HFFc6 (cell line): ENCODE measurements around the gene SRSF11. TPM values are rescaled to one million over a fixed set of nuclear protein-coding genes. Genes with fewer than 3 reads are reported as not detected.

Experiments
- DNase-seq: peaks from one replicate; pipeline ENCODE4 v3.0.0-alpha.2; 2018
- H3K27ac Mint-ChIP-seq: 2 replicates; pipeline ENCODE4 v1.8.0; 2020; ENCODE audit warnings: mild to moderate bottlenecking, mixed read lengths
- H3K27me3 Mint-ChIP-seq: 2 replicates; pipeline ENCODE4 v1.8.0; 2021; ENCODE audit warnings: mild to moderate bottlenecking, moderate library complexity, mixed read lengths; ENCODE audit not compliant: insufficient read depth
- H3K36me3 Mint-ChIP-seq: 2 replicates; pipeline ENCODE4 v1.8.0; 2021; ENCODE audit warnings: low read depth, mixed read lengths
- H3K4me1 Mint-ChIP-seq: 2 replicates; pipeline ENCODE4 v1.8.0; 2020; ENCODE audit warnings: low read depth, mixed read lengths
- H3K4me3 Mint-ChIP-seq: 2 replicates; pipeline ENCODE4 v1.8.0; 2020; ENCODE audit warnings: mild to moderate bottlenecking, moderate library complexity, mixed read lengths
- H3K9me3 Mint-ChIP-seq: 2 replicates; pipeline ENCODE4 v1.8.0; 2020; ENCODE audit warnings: mild to moderate bottlenecking, mixed read lengths
- total RNA-seq, 6 experiments: library from RNA; stranded (reverse); fragmentation: NEBNext Ultra II Directional; extraction: Animal tissue kit (Norgen Biotek cat#: 25700); gene quantifications; 2 replicates in 1 of 6; 3 replicates in 5 of 6; pipeline ENCODE4 v1.2.3, GENCODE V29; 2021
- TF ChIP-seq, protein P1 (sequence below): fragments of 200-600 bp; sonication (generic); IDR thresholded peaks from 2 replicates; pipeline ENCODE4 v1.5.0; 2021; ENCODE audit warnings: antibody characterized with exemption, mild to moderate bottlenecking

The SRSF11 gene
- total RNA-seq, 6 experiments from 2014 or later, result 94.9 to 107 (median 100) TPM

- DNase-seq, result no peak
- Mint-ChIP-seq H3K27ac (no peak overlapping the region), H3K9me3 (no peaks in the 10 kb centered on the region), H3K4me1 (peaks cover 14% of the 10 kb centered on the region), H3K27me3 (no peaks in the 10 kb centered on the region), H3K36me3 (no peaks in the 10 kb centered on the region; the same call in 1 of the 2 replicates), H3K4me3 (no peak overlapping the region)
- TF ChIP-seq, protein P1, sequence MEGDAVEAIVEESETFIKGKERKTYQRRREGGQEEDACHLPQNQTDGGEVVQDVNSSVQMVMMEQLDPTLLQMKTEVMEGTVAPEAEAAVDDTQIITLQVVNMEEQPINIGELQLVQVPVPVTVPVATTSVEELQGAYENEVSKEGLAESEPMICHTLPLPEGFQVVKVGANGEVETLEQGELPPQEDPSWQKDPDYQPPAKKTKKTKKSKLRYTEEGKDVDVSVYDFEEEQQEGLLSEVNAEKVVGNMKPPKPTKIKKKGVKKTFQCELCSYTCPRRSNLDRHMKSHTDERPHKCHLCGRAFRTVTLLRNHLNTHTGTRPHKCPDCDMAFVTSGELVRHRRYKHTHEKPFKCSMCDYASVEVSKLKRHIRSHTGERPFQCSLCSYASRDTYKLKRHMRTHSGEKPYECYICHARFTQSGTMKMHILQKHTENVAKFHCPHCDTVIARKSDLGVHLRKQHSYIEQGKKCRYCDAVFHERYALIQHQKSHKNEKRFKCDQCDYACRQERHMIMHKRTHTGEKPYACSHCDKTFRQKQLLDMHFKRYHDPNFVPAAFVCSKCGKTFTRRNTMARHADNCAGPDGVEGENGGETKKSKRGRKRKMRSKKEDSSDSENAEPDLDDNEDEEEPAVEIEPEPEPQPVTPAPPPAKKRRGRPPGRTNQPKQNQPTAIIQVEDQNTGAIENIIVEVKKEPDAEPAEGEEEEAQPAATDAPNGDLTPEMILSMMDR, result no peak
Observed at GRCh38 chr1:70194601-70195000, 26.6 kb upstream of the SRSF11 start.

GRCh38 chr1:70195342-70195741 is 25.8 kb upstream of the SRSF11 start:
- no peak overlapping the region for H3K4me3 Mint-ChIP-seq
- H3K27ac Mint-ChIP-seq, result no peak overlapping the region
- no peak for DNase-seq
- peaks cover 14% of the 10 kb centered on the region for H3K4me1 Mint-ChIP-seq
- no peaks in the 10 kb centered on the region for H3K9me3 Mint-ChIP-seq
- no peaks in the 10 kb centered on the region; the same call in 1 of the 2 replicates for H3K36me3 Mint-ChIP-seq
- TF ChIP-seq, protein P1, result no peak
- H3K27me3 Mint-ChIP-seq, result no peaks in the 10 kb centered on the region

GRCh38 chr1:70196333-70196732 is 24.8 kb upstream of the SRSF11 start:
- Mint-ChIP-seq H3K27ac (no peak overlapping the region), H3K9me3 (no peaks in the 10 kb centered on the region)
- TF ChIP-seq, protein P1, result no peak

DNA sequence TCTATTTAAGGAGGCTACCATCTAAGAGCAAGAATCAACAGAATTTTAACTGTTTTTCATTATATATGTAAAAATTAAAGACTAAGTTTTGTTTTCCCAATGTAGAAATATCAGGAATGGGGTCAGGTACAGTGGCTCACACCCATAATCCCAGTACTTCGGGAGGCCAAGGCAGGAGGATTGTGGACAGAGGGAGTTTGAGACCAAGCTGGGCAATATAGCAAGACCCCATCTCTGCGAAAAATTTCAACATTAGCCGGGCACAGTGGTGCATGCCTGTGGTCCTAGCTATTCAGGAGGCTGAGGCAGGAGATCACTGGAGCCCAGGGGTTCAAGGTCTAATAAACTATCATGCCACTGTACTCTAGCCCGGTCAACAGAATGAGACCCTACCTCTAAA is 21.1 kb upstream of the SRSF11 start:
- no peak for DNase-seq
- Mint-ChIP-seq H3K4me1 (peaks cover 18% of the 10 kb centered on the region), H3K27me3 (no peaks in the 10 kb centered on the region), H3K27ac (no peak overlapping the region), H3K36me3 (no peaks in the 10 kb centered on the region), H3K4me3 (no peak overlapping the region), H3K9me3 (no peaks in the 10 kb centered on the region)
- TF ChIP-seq, protein P1, result no peak

More at GRCh38 chr1:70196333-70196732, 24.8 kb upstream of the SRSF11 start:
- H3K36me3 Mint-ChIP-seq, result no peaks in the 10 kb centered on the region; the same call in 1 of the 2 replicates
- peaks cover 4% of the 10 kb centered on the region for H3K4me1 Mint-ChIP-seq
- no peak overlapping the region for H3K4me3 Mint-ChIP-seq
- no peak for DNase-seq
- no peaks in the 10 kb centered on the region for H3K27me3 Mint-ChIP-seq

DNA sequence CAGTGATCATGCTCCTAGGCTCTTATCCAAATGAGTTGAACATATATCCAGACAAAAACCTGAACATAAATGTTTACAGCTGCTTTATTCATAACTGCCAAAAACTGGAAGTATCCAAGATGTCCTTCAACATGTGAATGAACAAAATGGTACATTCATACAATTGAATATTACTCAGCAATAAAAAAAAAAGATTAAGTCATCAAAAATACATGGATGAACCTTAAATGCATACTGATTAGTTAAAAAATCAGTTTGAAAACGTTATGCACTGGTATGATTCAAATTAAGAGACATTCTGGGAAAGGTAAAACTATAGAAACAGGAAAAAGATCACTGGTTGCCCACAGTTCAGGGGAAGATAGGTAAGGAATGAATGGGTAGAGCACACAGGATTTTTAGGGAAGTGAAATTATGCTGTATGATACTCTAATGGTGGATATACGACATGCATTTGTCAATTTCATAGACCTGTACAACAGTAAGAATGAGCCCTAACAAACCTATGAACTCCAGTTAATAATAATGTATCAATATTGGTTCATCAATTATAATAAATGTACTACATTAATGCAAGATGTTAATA is 18.9 kb upstream of the SRSF11 start:
- no peak overlapping the region for H3K4me3 Mint-ChIP-seq
- no peaks in the 10 kb centered on the region for H3K27me3 Mint-ChIP-seq
- H3K9me3 Mint-ChIP-seq, result no peaks in the 10 kb centered on the region
- H3K4me1 Mint-ChIP-seq, result peaks cover 20% of the 10 kb centered on the region
- no peak overlapping the region for H3K27ac Mint-ChIP-seq
- TF ChIP-seq, protein P1, result no peak
- H3K36me3 Mint-ChIP-seq, result peaks cover 6% of the 10 kb centered on the region
- no peak for DNase-seq

GRCh38 chr1:70204139-70204538 is 17.0 kb upstream of the SRSF11 start:
- TF ChIP-seq, protein P1, result no peak
- H3K36me3 Mint-ChIP-seq, result peaks cover 13% of the 10 kb centered on the region
- peaks cover 32% of the 10 kb centered on the region for H3K4me1 Mint-ChIP-seq
- no peaks in the 10 kb centered on the region for H3K27me3 Mint-ChIP-seq
- H3K4me3 Mint-ChIP-seq, result peak overlapping the region; percentile 99
- DNase-seq, result no peak
- no peaks in the 10 kb centered on the region for H3K9me3 Mint-ChIP-seq
- H3K27ac Mint-ChIP-seq, result no peak overlapping the region
